Panc1 (cell line): Measurements from ENCODE around the gene SORL1-AS1.

Source experiments
- ATAC-seq: fragments of 200-7000 bp; cut with Tn5 transposase; 2 replicates; pipeline ENCODE4 v1.9.1; 2020; ENCODE audit warnings: mild to moderate bottlenecking, moderate library complexity
- BruUV-seq: library from RNA; stranded (reverse); fragments of 400-500 nt; replicated peaks from 2 replicates; lab custom pipeline; 2021; lab: Mats Ljungman, UMichigan
- CTCF ChIA-PET: fragments of 300-600 bp; sonication (Branson Sonifier 250); formaldehyde crosslinking; loops from one replicate; lab custom pipeline; 2022; ENCODE audit warnings: antibody characterized with exemption; lab: Charles Lee
- POLR2A ChIA-PET: fragments of 300-600 bp; sonication (Branson Sonifier 250); formaldehyde crosslinking; loops from one replicate; lab custom pipeline; 2022; ENCODE audit warnings: antibody characterized with exemption; lab: Charles Lee
- DNase-seq: peaks from one replicate; pipeline ENCODE4 v3.0.0-alpha.2; 2010; ENCODE audit warnings: low read depth, low spot score
- H3K27ac ChIP-seq: 2 replicates; pipeline ENCODE4 v1.5.1; 2011; ENCODE audit warnings: mild to moderate bottlenecking, low read length, inconsistent platforms
- H3K27me3 ChIP-seq: fragments of 200-500 bp; sonication (Bioruptor generic); 2 replicates; pipeline ENCODE4 v1.6.0; 2014; ENCODE audit warnings: low read length, inconsistent platforms; ENCODE audit not compliant: control insufficient read depth, insufficient read depth
- H3K36me3 ChIP-seq: fragments of 200-500 bp; sonication (Bioruptor generic); 2 replicates; pipeline ENCODE4 v1.5.1; 2014; ENCODE audit warnings: inconsistent platforms, mild to moderate bottlenecking, low read length, moderate library complexity; ENCODE audit not compliant: control insufficient read depth, insufficient read depth
- H3K4me1 ChIP-seq: 2 replicates; pipeline ENCODE4 v1.5.1; 2011; ENCODE audit warnings: inconsistent platforms, mild to moderate bottlenecking, low read length, moderate library complexity; ENCODE audit not compliant: control insufficient read depth, insufficient read depth
- H3K4me3 ChIP-seq, 2 experiments: 2 replicates each; pipeline ENCODE4 v1.5.1; 2011 to 2012; ENCODE audit warnings: low read depth in 2 of 2, low read length in 2 of 2, mild to moderate bottlenecking in 2 of 2, inconsistent platforms in 1 of 2, moderate library complexity in 1 of 2
- H3K9me3 ChIP-seq: fragments of 200-500 bp; sonication (Bioruptor generic); 2 replicates; pipeline ENCODE4 v1.5.1; 2014; ENCODE audit warnings: low read depth, mild to moderate bottlenecking, inconsistent platforms, low read length, moderate library complexity; ENCODE audit not compliant: control insufficient read depth, insufficient read depth
- CTCF ChIP-seq: fragments of 450-650 bp; IDR thresholded peaks from 2 replicates; pipeline ENCODE4 v1.5.1; 2017; ENCODE audit warnings: mild to moderate bottlenecking
- POLR2AphosphoS5 ChIP-seq: IDR thresholded peaks from 2 replicates; pipeline ENCODE4 v1.6.1; 2012; ENCODE audit warnings: mild to moderate bottlenecking, low read depth, low read length, moderate library complexity
- REST ChIP-seq, 2 experiments: IDR thresholded peaks; 2 replicates each; pipeline ENCODE4 v1.6.1; 2011 to 2012; ENCODE audit warnings: low read depth in 2 of 2, control low read depth in 1 of 2, low read length in 1 of 2, mild to moderate bottlenecking in 1 of 2, moderate library complexity in 1 of 2; ENCODE audit not compliant: insufficient read depth in 1 of 2
- SIN3A ChIP-seq: IDR thresholded peaks from 2 replicates; pipeline ENCODE4 v1.6.1; 2012; ENCODE audit warnings: low read depth, mild to moderate bottlenecking, low read length, moderate library complexity, borderline replicate concordance; ENCODE audit not compliant: insufficient read depth
- TCF7L2 ChIP-seq: IDR thresholded peaks from 2 replicates; pipeline ENCODE4 v1.6.1; 2011; ENCODE audit warnings: mild to moderate bottlenecking, low read depth, low read length, inconsistent platforms
- in situ Hi-C: cut with HindIII; loops from 2 replicates; pipeline ENCODE4 v1.10.0; 2016; ENCODE audit warnings: low sequenced_read_pairs, low pct_unique_long_range_greater_than_20kb
- intact Hi-C: fragments of 100-400 bp; cut with micrococcal nuclease; formaldehyde crosslinking; loops from one replicate; pipeline ENCODE4 v1.10.0; 2022; ENCODE audit not compliant: unreplicated experiment

Gene SORL1-AS1

GRCh38 chr11:121472312-121472711, 19.5 kb upstream of the SORL1-AS1 start:
- POLR2A ChIA-PET: no interaction called here
- in situ Hi-C loops (no loop called here), intact Hi-C loops (no loop called here)
- no peak overlapping the region for H3K4me3 ChIP-seq
- peaks cover 9% of the 10 kb centered on the region for H3K4me1 ChIP-seq
- H3K9me3 ChIP-seq: no peaks in the 10 kb centered on the region
- H3K36me3 ChIP-seq: no peaks in the 10 kb centered on the region
- CTCF ChIA-PET: no interaction called here
- DNase-seq (no peak), ATAC-seq (no peak)
- BruUV-seq: no TSS peak
- no peaks in the 10 kb centered on the region for H3K27me3 ChIP-seq
- H3K27ac ChIP-seq: no peak overlapping the region; the same call in 1 of the 2 replicates
- TF ChIP-seq REST (IDR thresholded peaks at IDR 0.05; ENCODE audit: insufficient read depth in 1 of 2, low read depth in 2 of 2, low read length in 1 of 2) (no peak), CTCF (no peak), POLR2AphosphoS5 (no peak), SIN3A (no peak), TCF7L2 (no peak)

DNA sequence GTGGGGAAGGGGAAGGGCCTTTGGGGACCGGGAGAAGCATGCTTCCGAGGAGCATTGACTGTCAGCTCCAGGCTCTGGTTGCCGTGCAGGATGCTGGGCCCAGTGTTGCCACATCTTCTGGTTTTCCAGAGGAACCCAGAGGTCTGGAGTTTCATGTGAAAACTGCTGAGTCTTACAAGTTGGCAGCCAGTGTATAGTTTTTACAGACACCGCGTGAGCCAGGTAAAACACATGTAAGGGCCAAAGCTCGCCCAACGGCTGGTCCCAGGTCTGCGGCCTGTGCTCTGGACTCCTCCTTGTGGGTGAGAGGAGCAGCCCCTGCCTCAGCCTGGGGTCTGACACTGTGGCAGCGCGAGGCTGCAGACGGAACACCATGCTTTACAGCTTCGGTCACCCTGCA, 18.4 kb upstream of the SORL1-AS1 start:
- BruUV-seq: no TSS peak

More for the DNA sequence above, 18.4 kb upstream of the SORL1-AS1 start:
- DNase-seq (no peak), ATAC-seq (no peak)
- Histone ChIP-seq H3K27me3 (no peaks in the 10 kb centered on the region), H3K9me3 (no peaks in the 10 kb centered on the region), H3K36me3 (no peaks in the 10 kb centered on the region), H3K4me3 (no peak overlapping the region), H3K27ac (no peak overlapping the region; the same call in 1 of the 2 replicates), H3K4me1 (peaks cover 18% of the 10 kb centered on the region)
- TF ChIP-seq CTCF: no peak
- no peak for TF ChIP-seq SIN3A
- TF ChIP-seq TCF7L2: no peak
- no peak for TF ChIP-seq REST (IDR thresholded peaks at IDR 0.05; ENCODE audit: insufficient read depth in 1 of 2, low read depth in 2 of 2, low read length in 1 of 2)
- no peak for TF ChIP-seq POLR2AphosphoS5
- in situ Hi-C loops: no loop called here
- intact Hi-C loops: no loop called here
- ChIA-PET CTCF (no interaction called here), POLR2A (no interaction called here)
